MG63 (cell line): ENCODE results near the gene HSBP1L1. TPM values are rescaled to one million over a fixed set of nuclear protein-coding genes. Genes with fewer than 3 reads are reported as not detected.
"Not testable (repeated sequence)": the region's sequence is repeated elsewhere in the genome, so short reads cannot be mapped to it uniquely, and the experiment has no call there.

Source experiments
- DNase-seq: peaks from one replicate; pipeline ENCODE4 v3.0.0-alpha.2; 2020
- H3K27me3 ChIP-seq: fragments of 250-450 bp; sonication (Bioruptor Pico); 2 replicates; pipeline ENCODE4 v1.5.1; 2020; ENCODE audit warnings: mild to moderate bottlenecking, moderate library complexity
- H3K36me3 ChIP-seq: fragments of 250-450 bp; sonication (Bioruptor Pico); 2 replicates; pipeline ENCODE4 v1.5.1; 2020; ENCODE audit warnings: mild to moderate bottlenecking, moderate library complexity
- H3K4me3 ChIP-seq: fragments of 250-450 bp; sonication (Bioruptor Pico); 2 replicates; pipeline ENCODE4 v1.5.1; 2020; ENCODE audit warnings: mild to moderate bottlenecking, moderate library complexity
- H3K9me3 ChIP-seq: fragments of 250-450 bp; sonication (Bioruptor Pico); 2 replicates; pipeline ENCODE4 v1.5.1; 2020; ENCODE audit warnings: mild to moderate bottlenecking, moderate library complexity
- total RNA-seq: library from RNA; depleted of rRNA; stranded (reverse); fragments of >200 nt; shearing (Covaris generic); gene quantifications from 2 replicates; pipeline ENCODE4 v1.2.3, GENCODE V29; 2014; ENCODE audit warnings: low replicate concordance

HSBP1L1 gene
- total RNA-seq, 1 experiment from 2014 or later: not detected

DNA sequence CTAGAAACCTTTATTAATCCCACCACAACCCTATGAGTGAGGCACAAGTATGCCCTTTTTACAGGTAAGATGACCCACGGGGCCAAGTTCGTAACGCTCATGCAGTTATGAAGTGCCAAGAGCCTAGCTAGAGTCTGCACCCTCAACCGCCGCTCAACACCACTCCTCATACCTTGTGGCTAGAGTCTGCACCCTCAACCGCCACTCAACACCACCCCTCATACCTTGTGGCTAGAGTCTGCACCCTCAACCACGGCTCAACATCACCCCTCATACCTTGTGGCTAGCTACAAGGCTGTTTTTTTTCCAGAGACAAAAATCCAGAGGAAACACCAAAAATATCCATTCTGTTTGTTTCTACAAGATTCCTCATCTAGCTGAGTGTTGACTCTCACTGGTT is 19.4 kb downstream of the HSBP1L1 start:
- peaks cover 54% of the 10 kb centered on the region for H3K36me3 ChIP-seq
- no peak overlapping the region for H3K4me3 ChIP-seq
- no peaks in the 10 kb centered on the region for H3K27me3 ChIP-seq
- no peaks in the 10 kb centered on the region for H3K9me3 ChIP-seq
- no peak for DNase-seq

DNA sequence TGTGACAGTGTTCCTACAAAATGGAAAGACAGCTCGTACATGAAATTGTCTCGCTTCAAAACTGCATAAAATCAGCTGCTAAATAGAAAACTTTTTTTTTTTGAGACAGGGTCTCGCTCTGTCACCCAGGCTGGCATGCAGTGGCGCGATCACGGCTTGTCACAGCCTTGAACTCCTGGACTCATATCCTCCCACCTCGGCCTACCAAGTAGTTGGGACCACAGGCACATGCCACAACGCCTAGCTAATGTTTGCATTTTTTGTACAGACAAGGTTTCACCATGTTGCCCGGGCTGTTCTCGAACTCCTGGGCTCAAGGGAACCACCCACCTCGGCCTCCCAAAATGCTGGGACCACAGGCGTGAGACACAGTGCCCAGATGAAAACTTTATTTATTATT is 20.7 kb downstream of the HSBP1L1 start:
- no peak for DNase-seq
- Histone ChIP-seq H3K9me3 (no peaks in the 10 kb centered on the region), H3K4me3 (no peak overlapping the region), H3K36me3 (peaks cover 42% of the 10 kb centered on the region), H3K27me3 (no peaks in the 10 kb centered on the region)

DNA sequence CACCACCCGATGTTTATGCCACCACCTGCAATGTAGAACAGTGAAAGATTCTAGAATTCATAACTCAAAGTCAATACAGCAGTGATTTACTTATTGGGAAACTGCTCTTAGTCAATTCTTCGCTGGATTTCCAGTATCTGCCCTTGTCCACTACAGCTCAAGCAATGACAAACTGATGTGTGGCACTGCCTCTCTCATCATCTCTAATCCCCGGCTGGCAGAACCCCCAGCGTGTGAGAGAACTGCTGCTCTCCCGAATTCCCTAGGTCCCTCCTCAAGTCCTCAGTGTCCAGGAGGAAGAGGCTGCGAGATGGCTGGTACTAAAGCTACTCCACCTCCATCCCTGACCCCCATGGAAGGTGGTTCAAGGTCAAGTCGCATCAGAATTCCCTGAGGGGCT is 22.3 kb downstream of the HSBP1L1 start:
- H3K27me3 ChIP-seq: no peaks in the 10 kb centered on the region
- no peaks in the 10 kb centered on the region for H3K9me3 ChIP-seq
- H3K36me3 ChIP-seq: peaks cover 40% of the 10 kb centered on the region
- peak overlapping the region; percentile 87 for H3K4me3 ChIP-seq
- DNase-seq: peak; percentile 31

DNA sequence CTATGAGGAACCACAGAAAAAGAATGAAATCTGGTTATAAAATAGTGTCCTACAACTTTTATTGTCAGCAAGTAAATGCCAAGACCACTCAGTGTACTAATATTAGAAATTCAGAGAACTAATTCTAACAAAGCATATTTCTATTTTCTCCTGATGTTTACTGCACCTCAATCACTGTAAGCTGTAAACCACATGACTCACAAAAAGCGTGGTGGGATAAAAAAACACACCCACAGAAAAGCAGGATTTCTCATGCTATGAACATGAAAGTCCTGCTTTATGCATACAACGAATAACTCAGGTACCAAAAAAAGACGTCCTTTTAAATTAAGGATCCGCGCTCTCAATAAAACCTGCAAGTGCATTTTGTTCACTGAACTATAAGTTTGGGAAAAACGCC is 23.1 kb downstream of the HSBP1L1 start:
- H3K27me3 ChIP-seq: no peaks in the 10 kb centered on the region
- H3K36me3 ChIP-seq: peaks cover 32% of the 10 kb centered on the region
- DNase-seq: no peak
- no peaks in the 10 kb centered on the region for H3K9me3 ChIP-seq
- peak overlapping the region; percentile 87 for H3K4me3 ChIP-seq

DNA sequence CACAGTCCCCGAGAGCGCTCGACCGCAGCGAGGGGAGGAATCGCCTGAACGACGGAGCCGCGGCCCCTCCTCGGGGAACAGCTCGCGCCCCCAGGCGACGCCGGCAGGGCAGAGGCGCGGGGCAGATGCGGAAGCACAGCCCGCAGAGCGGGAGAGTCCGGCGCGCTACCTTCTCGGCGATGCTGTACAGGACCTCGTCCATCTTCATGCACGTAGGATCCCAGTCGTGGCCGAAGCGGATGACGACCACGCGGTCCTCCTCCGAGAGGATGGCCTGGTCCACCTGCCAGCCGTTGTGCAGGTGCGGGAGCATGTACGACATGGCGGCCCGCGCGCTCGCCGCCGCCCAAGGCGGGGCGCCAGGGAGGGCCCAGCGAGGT is 23.6 kb downstream of the HSBP1L1 start:
- peaks cover 27% of the 10 kb centered on the region for H3K36me3 ChIP-seq
- H3K27me3 ChIP-seq: no peaks in the 10 kb centered on the region
- H3K4me3 ChIP-seq: peak overlapping the region; percentile 87
- DNase-seq: peak; percentile 53
- H3K9me3 ChIP-seq: no peaks in the 10 kb centered on the region

DNA sequence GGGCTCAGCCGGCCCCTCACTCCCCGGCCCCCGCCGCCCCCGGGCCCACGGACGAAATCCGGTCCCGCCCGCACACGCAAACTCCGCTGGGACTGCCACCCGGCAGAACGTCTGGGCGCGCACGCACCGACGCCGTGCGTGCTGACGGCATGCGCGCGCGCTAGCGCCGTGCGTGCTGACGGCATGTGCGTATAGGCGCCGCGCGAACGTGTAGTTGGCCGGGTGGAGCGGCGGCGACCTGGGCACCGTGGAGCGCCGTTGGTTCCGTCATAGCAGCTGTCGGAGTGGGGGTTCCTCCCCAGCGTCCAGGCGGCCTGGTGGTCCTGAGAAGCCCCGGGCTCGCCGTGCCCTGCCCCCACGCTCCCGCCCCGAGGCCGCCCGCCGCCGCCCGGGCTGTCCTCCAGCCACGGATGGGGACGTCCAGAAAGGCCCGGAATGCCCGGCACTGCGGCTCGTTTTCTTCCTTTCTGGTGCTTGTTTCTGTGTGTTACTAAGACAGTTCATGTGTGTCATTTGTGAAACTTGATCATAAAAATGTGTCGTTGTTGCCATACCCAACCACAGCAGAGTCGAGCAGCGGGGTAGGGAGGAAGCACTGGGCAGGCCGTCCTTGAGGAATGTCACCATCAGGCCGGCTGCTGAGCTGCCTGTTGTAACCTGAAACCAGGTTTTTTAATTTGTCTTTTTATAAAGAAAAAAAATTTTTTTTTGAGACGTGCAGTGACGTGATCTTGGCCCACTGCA is 24.2 kb downstream of the HSBP1L1 start, which contains the start of gene TXNL4A:
Gene TXNL4A (minus strand): TSS at position 113 of the 744 bp plus-strand sequence. CDS start 171 bp downstream, outside the sequence.
- H3K4me3 ChIP-seq: peak within 1 kb of the TSS; percentile 87
- peaks cover 24% of the 10 kb centered on the region for H3K36me3 ChIP-seq
- no peaks in the 10 kb centered on the region for H3K27me3 ChIP-seq
- H3K9me3 ChIP-seq: no peaks in the 10 kb centered on the region
- DNase-seq: peak; percentile 86

DNA sequence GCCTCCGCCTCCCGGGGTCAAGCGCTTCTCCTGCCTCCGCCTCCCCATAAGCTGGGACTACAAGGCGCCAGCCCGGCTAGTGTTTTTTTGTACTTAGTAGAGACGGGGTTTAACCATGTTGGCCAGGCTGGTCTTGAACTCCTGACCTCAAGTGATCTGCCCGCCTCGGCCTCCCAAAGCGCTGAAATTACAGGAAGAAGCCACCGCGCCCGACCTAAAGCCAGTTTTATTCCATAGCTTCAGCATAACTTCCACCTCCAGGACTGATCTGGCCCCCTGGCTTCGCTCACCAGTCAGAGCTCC is 24.7 kb downstream of the HSBP1L1 start:
- H3K9me3 ChIP-seq: no peaks in the 10 kb centered on the region
- no peaks in the 10 kb centered on the region for H3K27me3 ChIP-seq
- peak overlapping the region; percentile 87 for H3K4me3 ChIP-seq
- DNase-seq: no peak
- H3K36me3 ChIP-seq: peaks cover 23% of the 10 kb centered on the region

DNA sequence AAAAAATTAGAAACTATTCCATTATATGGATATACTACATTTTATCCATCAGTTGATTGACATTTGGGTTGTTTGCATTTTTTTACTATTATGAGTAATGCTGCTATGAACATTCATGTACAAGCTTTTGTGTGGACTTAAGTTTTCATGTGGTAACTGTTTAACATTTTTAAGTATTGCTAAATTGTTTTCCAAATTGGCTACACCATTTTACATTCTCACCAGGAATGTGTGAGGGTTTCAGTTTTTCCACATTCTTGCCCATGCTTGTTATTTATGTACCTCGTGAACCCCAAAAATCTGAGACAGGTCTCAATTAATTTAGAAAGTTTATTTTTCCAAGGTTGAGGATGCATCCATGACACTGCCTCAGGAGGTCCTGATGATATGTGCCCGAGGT is 27.1 kb downstream of the HSBP1L1 start:
- H3K36me3 ChIP-seq: peaks cover under 1% of the 10 kb centered on the region; the same call in 1 of the 2 replicates
- H3K27me3 ChIP-seq: no peaks in the 10 kb centered on the region
- H3K4me3 ChIP-seq: no peak overlapping the region
- no peaks in the 10 kb centered on the region for H3K9me3 ChIP-seq
- no peak for DNase-seq

DNA sequence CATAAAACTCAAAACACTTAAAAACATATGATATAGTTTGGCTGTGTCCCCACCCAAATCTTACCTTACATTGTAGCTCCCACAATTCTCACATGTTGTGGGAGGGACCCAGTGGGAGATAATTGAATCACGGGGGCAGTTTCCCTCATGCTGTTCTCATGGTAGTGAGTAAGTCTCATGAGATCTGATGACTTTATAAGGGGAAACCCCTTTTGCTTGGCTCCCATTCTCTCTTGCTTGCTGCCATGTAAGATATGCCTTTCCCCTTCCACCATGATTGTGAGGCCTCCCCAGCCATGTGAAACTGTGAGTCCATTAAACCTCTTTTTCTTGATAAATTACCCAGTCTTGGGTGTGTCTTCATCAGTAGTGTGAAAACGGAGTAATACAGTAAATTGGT is 35.3 kb downstream of the HSBP1L1 start:
- not testable (repeated sequence) for H3K4me3 ChIP-seq, DNase-seq, H3K9me3 ChIP-seq, H3K36me3 ChIP-seq, H3K27me3 ChIP-seq

DNA sequence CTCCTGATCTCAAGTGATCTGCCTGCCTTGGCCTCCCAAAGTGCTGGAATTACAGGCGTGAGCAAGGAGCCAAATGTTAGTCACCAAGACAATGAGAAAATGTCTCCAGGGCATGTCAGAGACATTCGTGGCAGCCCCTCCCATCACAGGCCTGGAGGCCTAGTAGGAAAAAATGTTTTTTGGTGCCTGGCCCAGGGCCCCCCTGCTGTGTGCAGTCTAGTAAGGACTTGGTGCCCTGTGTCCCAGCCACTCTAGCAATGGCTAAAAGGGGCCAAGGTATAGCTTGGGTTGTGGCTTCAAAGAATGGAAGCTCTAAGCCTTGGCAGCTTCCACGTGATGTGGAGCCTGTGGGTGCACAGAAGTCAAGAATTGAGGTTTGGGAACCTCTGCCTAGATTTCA is 36.4 kb downstream of the HSBP1L1 start:
- no peaks in the 10 kb centered on the region for H3K36me3 ChIP-seq
- H3K4me3 ChIP-seq: no peak overlapping the region
- H3K27me3 ChIP-seq: no peaks in the 10 kb centered on the region
- H3K9me3 ChIP-seq: peaks cover 5% of the 10 kb centered on the region; the same call in 1 of the 2 replicates
- DNase-seq: no peak

DNA sequence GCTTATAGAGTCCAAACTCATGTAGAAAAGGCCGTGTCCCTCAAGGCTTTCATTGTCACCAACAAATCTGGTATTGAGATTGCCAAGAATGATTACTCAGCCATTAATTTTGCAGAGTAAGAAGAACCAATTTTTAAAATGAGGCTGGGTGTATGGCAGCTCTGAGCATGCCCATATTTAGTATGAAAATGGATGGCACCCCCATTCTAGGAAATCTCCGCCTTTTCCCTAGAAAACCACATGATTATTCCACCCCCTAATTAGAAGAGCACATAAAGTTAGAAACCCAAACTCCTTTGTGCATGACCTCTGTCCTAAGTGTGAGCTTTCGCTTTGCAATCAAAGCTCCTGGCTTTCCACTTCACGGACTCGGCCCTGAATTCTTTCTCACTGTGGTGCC is 38.0 kb downstream of the HSBP1L1 start:
- Histone ChIP-seq H3K4me3 (no peak overlapping the region), H3K27me3 (no peaks in the 10 kb centered on the region), H3K9me3 (peaks cover 5% of the 10 kb centered on the region; the same call in 1 of the 2 replicates), H3K36me3 (no peaks in the 10 kb centered on the region)
- no peak for DNase-seq

DNA sequence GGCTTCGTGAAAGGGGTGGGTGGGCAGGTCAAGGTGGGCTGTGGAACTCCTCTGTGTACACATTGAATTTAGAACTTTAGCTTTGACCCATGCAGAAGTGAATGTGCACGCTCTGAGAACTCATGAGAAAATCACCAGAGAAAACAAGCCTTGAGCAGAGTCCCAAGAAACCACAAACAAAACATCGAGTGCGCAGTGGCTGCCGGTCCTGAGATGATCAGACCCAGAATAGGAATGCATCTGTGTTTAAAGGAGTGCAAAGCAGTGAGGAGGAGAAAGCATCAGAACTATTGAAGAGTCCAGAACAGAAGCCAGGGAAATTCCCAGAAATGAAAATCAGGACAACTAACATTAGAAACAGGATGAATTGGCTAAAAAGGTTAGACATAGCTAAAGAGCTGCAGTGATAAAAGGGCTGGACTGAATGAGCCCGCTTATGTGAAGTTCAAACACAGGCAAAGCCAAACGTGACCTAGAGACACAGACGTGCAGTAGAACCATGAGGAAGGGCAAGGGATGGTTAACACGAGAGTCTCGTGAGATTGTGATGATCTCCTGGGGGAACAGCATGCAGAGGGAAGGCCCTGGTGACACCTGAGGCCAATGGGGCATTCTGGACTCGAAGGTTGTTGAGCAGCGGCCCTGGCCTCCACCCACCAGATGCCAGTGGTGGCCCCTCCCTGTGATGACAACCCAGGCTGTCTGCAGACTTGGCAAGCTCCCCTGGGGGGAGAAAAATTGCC is 40.3 kb downstream of the HSBP1L1 start:
- H3K4me3 ChIP-seq: no peak overlapping the region
- peaks cover 5% of the 10 kb centered on the region; the same call in 1 of the 2 replicates for H3K9me3 ChIP-seq
- H3K27me3 ChIP-seq: no peaks in the 10 kb centered on the region
- DNase-seq: no peak
- no peaks in the 10 kb centered on the region for H3K36me3 ChIP-seq

DNA sequence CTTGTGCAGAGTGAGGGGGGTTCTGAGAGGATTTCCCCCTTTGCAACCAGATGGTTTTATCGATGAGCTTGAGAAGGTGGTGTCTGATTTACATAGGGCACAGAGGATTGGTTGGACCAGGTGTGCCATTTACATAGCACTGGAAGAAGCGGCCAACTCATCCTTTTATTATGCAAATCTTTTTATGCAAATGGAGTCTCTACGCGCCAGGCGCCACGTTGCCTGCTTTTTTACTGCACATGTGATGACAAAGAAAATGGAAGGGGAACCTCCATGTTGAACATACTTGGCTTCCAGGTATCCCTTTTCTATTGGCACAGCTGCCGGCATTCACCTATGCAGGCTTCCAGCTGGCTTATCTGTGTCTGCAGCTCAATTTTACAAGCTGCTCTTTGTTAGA is 42.3 kb downstream of the HSBP1L1 start:
- H3K27me3 ChIP-seq: no peaks in the 10 kb centered on the region
- no peak overlapping the region for H3K4me3 ChIP-seq
- H3K36me3 ChIP-seq: no peaks in the 10 kb centered on the region
- no peaks in the 10 kb centered on the region for H3K9me3 ChIP-seq
- DNase-seq: no peak

DNA sequence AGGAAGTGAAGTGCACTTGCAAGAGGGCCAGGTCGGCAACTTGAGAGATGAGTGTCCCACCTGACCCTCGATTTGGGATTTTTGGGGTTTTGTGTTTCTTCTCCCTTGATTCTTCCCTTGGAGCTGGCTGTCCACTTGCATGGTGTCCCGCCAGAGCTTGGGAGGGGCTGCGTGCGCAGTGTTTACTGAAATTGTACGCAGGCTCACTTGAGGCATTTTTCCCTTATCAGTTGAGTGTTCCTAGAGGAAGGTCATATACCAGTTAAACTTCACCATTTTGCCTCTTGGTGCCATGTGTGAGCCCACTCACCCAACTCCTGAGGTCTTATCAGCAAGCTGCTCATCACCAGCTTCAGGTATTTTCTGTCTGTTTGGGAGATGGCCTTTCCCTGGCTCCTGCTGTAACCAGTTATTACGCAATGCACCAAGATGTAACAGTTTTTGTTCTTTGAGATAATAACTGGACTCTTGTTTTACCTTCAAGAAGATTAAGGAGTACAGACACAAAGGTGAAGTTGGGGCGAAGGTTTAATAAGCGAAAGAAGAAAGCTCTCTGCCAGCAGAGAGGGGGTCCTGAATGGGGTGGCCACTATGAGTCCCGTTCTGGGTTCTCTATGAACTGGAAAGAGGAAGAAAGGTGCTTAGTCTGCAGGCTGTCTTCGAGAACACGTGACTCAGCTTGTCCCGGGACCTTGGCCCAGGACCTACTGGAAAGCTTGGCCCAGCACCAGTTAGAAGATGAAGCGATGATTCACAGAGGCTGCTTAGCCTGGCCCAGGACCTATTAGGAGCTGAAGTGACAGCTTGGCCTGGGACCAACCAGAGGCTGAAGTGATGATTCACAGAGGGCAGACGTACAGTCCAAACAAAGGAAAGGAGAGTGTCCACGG is 45.5 kb downstream of the HSBP1L1 start:
- 0 out of 2 replicates have a peak, but pooled peaks cover 3% of the 10 kb centered on the region for H3K9me3 ChIP-seq
- H3K36me3 ChIP-seq: no peaks in the 10 kb centered on the region
- no peaks in the 10 kb centered on the region for H3K27me3 ChIP-seq
- peak; percentile 95 for DNase-seq
- H3K4me3 ChIP-seq: no peak overlapping the region

DNA sequence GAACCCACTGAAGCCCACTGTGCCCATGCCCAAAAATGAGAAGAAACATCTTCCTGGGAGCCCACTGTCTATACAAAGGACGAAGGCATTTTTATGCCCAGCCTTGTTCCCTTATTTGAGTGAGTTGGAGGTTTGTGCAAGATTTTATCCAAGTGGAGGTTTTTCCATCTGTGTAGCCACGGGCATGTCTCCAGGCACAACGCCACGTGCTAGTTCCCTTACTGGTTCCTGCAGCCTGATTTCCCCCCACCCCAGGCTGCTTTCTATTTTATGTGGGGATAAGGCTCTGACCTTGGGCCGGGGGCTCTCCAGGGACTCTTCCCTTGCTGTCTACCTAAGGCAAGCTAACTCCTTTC is 46.1 kb downstream of the HSBP1L1 start:
- Histone ChIP-seq H3K36me3 (no peaks in the 10 kb centered on the region), H3K27me3 (no peaks in the 10 kb centered on the region), H3K4me3 (no peak overlapping the region), H3K9me3 (0 out of 2 replicates have a peak, but pooled peaks cover 3% of the 10 kb centered on the region)
- DNase-seq: no peak

DNA sequence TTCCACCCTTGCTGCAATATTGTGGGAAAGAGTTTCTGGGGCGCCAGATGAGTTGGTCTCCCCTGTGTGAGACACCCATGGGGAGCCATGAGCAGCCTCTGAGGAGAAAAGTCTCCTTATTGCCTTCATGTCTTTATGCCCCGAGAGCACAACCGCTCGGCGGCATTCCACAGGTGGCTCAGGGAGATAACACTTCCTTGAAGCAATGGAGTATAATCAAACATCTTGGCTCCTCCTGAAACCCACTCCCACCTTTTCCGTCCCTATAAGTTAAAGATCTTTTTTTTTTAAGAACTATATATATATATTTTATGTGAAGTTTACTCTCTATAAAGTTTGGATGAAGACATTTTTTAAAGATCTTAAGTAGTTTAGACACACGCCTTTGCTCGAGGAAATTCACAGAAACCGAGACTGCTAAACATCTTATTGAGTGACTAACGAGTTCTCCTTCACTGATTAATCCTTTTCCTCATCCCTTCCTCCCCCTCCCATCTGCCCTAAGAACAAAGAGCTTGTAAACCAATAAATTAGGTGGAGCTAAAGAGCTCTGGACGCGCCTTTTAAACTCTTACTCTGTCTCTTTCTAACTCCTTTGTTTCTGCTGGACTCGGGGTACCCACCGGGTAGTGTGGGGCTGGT is 47.2 kb downstream of the HSBP1L1 start:
- not testable (repeated sequence) for H3K36me3 ChIP-seq, H3K4me3 ChIP-seq, H3K9me3 ChIP-seq, DNase-seq, H3K27me3 ChIP-seq

DNA sequence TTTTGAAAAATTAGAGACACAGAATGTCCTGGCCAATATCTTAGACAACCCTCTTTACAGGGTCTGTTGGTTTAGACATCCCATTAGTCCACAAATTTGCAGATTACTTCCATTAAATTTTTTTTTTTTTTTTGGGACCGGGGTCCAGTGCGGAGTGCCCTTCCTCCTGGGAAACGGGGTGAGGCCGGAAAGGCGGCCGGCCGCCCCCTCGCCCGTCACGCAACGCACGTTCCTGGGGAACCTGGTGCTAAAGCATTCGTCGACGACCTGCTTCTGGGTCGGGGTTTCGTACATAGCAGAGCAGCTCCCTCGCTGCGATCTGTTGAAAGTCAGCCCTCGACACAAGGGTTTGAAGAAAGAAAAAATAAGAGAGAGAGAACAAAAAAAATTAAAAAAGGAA is 48.3 kb downstream of the HSBP1L1 start:
- H3K9me3 ChIP-seq: 0 out of 2 replicates have a peak, but pooled peaks cover 3% of the 10 kb centered on the region
- H3K36me3 ChIP-seq: no peaks in the 10 kb centered on the region
- no peak for DNase-seq
- no peaks in the 10 kb centered on the region for H3K27me3 ChIP-seq
- H3K4me3 ChIP-seq: no peak overlapping the region
